Esophagus squamous epithelium (tissue), 4 donors: ENCODE results near the gene APBA2.

Experiments used
- POLR2A ChIP-seq, 4 donors: fragments of 450-650 bp; IDR thresholded peaks; one replicate each; pipeline ENCODE4 v1.6.1; 2017; ENCODE audit warnings: antibody characterized with exemption in 4 of 4, mild to moderate bottlenecking in 4 of 4, moderate library complexity in 3 of 4
- TF ChIP-seq, protein P1 (sequence below), 6 experiments: fragments of 450-650 bp in 4 of 6; fragments of 200-600 bp in 2 of 6; sonication (generic) in 2 of 6; IDR thresholded peaks; one replicate each; pipeline ENCODE4 v1.5.1; 2016 to 2019; ENCODE audit warnings: antibody characterized with exemption in 6 of 6, mild to moderate bottlenecking in 4 of 6, moderate library complexity in 4 of 6

DNA sequence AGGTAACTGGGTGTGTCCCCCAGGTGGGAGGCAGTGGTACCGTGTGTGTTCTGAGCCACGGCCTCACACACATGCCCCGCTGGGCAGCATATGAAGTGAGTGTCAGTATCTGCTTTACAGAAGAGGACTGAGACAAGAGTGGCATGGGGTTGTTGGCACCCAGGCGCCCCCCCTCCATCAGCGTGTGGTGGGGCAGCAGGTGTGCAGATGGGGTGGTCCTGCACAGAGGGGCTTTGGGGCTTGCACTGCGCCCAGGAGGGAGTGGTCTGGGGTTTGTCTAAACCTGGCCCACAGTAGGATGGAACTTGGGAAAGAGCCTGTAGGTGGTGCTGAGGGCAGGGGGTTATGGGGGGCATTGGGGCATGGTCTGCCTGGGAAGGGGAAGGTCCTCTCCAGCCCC, 176.0 kb downstream of the APBA2 start:
- TF ChIP-seq, protein P1, sequence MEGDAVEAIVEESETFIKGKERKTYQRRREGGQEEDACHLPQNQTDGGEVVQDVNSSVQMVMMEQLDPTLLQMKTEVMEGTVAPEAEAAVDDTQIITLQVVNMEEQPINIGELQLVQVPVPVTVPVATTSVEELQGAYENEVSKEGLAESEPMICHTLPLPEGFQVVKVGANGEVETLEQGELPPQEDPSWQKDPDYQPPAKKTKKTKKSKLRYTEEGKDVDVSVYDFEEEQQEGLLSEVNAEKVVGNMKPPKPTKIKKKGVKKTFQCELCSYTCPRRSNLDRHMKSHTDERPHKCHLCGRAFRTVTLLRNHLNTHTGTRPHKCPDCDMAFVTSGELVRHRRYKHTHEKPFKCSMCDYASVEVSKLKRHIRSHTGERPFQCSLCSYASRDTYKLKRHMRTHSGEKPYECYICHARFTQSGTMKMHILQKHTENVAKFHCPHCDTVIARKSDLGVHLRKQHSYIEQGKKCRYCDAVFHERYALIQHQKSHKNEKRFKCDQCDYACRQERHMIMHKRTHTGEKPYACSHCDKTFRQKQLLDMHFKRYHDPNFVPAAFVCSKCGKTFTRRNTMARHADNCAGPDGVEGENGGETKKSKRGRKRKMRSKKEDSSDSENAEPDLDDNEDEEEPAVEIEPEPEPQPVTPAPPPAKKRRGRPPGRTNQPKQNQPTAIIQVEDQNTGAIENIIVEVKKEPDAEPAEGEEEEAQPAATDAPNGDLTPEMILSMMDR (IDR thresholded peaks at IDR 0.05) = no peak
- no peak for TF ChIP-seq POLR2A (IDR thresholded peaks at IDR 0.05)
